ENCODE results near the gene PTMA.

The PTMA gene

DNA sequence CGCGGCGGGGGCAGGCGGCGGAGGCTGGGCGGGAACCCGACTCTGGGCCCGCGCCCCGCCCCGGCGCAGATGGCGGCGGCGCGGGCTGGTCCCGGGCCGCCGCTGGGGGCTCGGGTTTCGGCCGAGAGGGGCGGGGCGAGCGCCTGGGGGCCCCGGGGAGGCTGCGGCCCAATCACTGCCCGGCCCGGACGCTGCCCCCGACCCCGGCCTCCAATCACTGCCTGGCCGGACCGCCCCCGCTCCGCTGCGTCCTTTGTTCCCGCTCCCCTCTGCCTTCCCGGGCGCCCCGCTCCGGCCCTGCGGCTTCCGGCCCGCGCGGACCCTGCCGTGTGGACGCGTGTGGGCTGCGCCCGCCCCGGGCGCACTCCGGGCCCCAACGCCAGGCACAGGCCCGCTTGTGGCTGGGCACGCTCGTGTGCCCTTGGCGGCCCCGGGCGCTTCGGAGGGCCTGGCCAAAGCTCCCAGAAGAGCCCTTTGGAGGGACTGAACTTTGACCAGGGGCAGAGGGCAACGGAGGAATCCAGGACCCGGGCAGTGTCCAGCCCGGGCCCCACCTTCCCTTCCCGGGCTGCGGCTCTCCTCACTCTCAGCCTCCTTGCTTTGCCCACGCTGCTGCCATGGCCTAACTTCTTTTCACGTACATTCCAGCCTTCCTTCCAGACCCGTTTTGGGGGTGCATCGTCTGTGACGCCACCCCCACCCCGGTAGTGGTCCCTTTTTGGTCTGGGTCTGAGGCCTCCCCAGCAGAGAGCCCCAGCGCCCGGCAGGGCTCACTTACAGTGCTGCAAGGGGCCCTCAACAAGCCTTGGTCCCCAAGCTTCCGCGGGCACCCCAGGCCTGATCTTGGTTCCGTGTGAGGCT lies 27.1 kb upstream of the PTMA start:
- H3F3A ChIP-seq (ENCODE audit: insufficient read depth) = peaks cover 72% of the 10 kb centered on the region
- peak overlapping the region; percentile 94 for H3K27ac ChIP-seq (ENCODE audit: low read depth, low read length)
- peak overlapping the region; percentile 94 for H3K4me2 ChIP-seq (ENCODE audit: low read depth, low read length, poor library complexity, severe bottlenecking)
- H3K4me3 ChIP-seq (ENCODE audit: insufficient read depth, low read length, poor library complexity, severe bottlenecking) = peak overlapping the region; percentile 64
- no peak for TF ChIP-seq CTCF (IDR thresholded peaks at IDR 0.05; ENCODE audit: insufficient read depth, low read length, poor library complexity, severe bottlenecking)
- TF ChIP-seq EZH2phosphoT487 (conservative IDR thresholded peaks at IDR 0.05; ENCODE audit: low read length) = no peak
- no peaks in the 10 kb centered on the region for H3K9me2 ChIP-seq (replicated peaks; ENCODE audit: insufficient read depth, low read length)
- H3K9ac ChIP-seq (ENCODE audit: low read length) = peak overlapping the region; percentile 96
- no peaks in the 10 kb centered on the region for H3K9me3 ChIP-seq (ENCODE audit: insufficient read depth, low read length)
- no peaks in the 10 kb centered on the region for H4K20me1 ChIP-seq (ENCODE audit: low read depth, low read length)
- H2AFZ ChIP-seq (ENCODE audit: low read depth, low read length, severe bottlenecking) = no peak overlapping the region
- H3K36me3 ChIP-seq (ENCODE audit: low read length) = no peaks in the 10 kb centered on the region
- no peaks in the 10 kb centered on the region for H3K27me3 ChIP-seq (ENCODE audit: low read length)
- peaks cover 34% of the 10 kb centered on the region for H3K79me2 ChIP-seq (ENCODE audit: insufficient read depth, low read length)

DNA sequence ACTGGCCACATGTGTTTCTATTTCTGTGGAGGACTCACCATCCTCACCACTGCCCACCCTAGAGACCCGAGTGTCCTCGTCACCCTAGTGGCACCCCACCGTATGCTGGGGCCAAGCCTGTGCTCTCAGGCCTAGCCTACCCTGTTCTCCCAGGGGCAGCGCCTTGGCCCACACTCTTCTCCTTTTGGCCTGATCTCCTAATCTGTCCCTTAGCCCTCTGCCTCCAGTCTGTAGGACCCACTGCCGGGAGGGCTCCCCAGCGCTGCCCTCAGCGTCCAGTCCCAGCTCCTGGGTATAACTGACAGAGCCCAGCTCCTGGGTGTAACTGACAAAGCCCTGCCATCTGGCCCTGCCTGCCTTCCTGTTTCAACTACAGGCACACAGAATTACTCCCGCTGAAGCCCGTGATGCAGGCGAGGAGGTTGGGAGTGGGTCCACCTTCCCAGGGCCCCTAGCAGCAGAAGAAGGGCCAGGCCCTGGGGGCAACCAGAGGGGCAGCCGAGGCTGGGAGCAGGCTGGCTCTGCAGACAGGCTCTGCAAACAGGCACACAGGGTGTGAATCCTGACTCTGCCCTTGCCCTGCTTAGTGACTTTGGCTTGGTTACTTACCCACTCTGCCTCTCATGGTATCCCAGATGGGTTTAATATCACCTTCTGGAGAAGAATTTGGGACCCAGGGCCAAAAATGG lies 25.6 kb upstream of the PTMA start:
- no peaks in the 10 kb centered on the region for H3K9me2 ChIP-seq (replicated peaks; ENCODE audit: insufficient read depth, low read length)
- peaks cover 72% of the 10 kb centered on the region for H3F3A ChIP-seq (ENCODE audit: insufficient read depth)
- no peak for TF ChIP-seq EZH2phosphoT487 (conservative IDR thresholded peaks at IDR 0.05; ENCODE audit: low read length)
- no peak for TF ChIP-seq CTCF (IDR thresholded peaks at IDR 0.05; ENCODE audit: insufficient read depth, low read length, poor library complexity, severe bottlenecking)
- H3K27me3 ChIP-seq (ENCODE audit: low read length) = no peaks in the 10 kb centered on the region
- H3K79me2 ChIP-seq (ENCODE audit: insufficient read depth, low read length) = peaks cover 37% of the 10 kb centered on the region
- peak overlapping the region; percentile 94 for H3K27ac ChIP-seq (ENCODE audit: low read depth, low read length)
- H3K36me3 ChIP-seq (ENCODE audit: low read length) = no peaks in the 10 kb centered on the region
- no peaks in the 10 kb centered on the region for H4K20me1 ChIP-seq (ENCODE audit: low read depth, low read length)
- no peaks in the 10 kb centered on the region for H3K9me3 ChIP-seq (ENCODE audit: insufficient read depth, low read length)
- H3K4me3 ChIP-seq (ENCODE audit: insufficient read depth, low read length, poor library complexity, severe bottlenecking) = peak overlapping the region; percentile 64
- H3K4me2 ChIP-seq (ENCODE audit: low read depth, low read length, poor library complexity, severe bottlenecking) = peak overlapping the region; percentile 94
- no peak overlapping the region for H2AFZ ChIP-seq (ENCODE audit: low read depth, low read length, severe bottlenecking)
- H3K9ac ChIP-seq (ENCODE audit: low read length) = peak overlapping the region; percentile 96

DNA sequence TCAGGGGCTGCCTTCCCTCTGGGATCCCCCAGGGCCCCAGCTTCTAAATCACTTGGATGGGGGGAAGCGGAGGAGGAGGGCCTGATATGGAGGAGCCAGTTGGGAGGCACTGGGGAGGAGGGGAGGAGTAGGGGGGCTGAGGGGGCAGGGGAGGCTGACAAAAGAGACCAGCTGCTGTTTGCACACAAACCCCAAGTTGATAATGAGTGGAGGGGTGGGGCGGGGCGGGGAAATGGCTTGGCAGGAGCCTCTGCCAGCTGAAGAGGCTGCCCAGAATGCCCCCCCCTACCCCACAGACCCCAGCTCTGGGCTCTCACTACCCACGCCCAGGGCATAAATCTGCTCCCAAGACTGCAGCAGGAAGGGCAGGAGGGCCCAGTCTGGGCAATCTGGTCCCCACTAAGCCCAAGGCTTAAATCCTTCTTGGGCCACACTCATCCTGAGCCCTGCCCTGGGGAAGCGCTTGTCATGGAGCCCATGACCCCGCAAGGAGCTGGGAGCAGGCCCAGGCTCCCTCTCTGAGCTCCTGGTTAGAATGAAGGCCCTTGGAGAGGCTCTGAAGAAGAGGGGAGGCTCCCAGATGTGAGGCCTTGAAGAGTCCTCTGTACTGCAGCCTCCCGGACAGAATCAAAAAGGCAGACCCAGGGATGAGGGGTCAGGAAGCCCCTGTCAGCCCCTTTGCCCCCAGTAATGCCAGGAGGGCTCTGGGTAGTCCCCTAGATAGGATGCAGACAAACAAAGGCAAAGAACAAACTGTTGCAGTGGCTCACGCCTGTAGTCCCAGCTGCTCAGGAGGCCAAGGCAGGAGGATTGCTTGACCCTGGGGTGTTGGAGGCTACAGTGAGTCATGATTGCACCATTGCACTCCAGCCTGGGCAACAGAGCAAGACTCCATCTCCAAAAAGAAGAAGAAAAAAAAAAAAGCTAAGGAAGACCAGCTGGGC lies 24.8 kb upstream of the PTMA start:
- Histone ChIP-seq H4K20me1 (ENCODE audit: low read depth, low read length) (no peaks in the 10 kb centered on the region), H3K27ac (ENCODE audit: low read depth, low read length) (peak overlapping the region; percentile 94), H3K9me2 (replicated peaks; ENCODE audit: insufficient read depth, low read length) (no peaks in the 10 kb centered on the region), H3K4me2 (ENCODE audit: low read depth, low read length, poor library complexity, severe bottlenecking) (peak overlapping the region; percentile 94), H3K9me3 (ENCODE audit: insufficient read depth, low read length) (no peaks in the 10 kb centered on the region), H3K4me3 (ENCODE audit: insufficient read depth, low read length, poor library complexity, severe bottlenecking) (peak overlapping the region; percentile 64), H3F3A (ENCODE audit: insufficient read depth) (peaks cover 68% of the 10 kb centered on the region), H2AFZ (ENCODE audit: low read depth, low read length, severe bottlenecking) (no peak overlapping the region), H3K27me3 (ENCODE audit: low read length) (no peaks in the 10 kb centered on the region), H3K36me3 (ENCODE audit: low read length) (no peaks in the 10 kb centered on the region), H3K79me2 (ENCODE audit: insufficient read depth, low read length) (peaks cover 37% of the 10 kb centered on the region), H3K9ac (ENCODE audit: low read length) (peak overlapping the region; percentile 96)
- TF ChIP-seq EZH2phosphoT487 (conservative IDR thresholded peaks at IDR 0.05; ENCODE audit: low read length) (no peak), CTCF (IDR thresholded peaks at IDR 0.05; ENCODE audit: insufficient read depth, low read length, poor library complexity, severe bottlenecking) (no peak)
